Endodermal cell (in vitro differentiated cells): ENCODE results near the gene SRSF4. TPM values are rescaled to one million over a fixed set of nuclear protein-coding genes. Genes with fewer than 3 reads are reported as not detected.
A peak's percentile ranks its signal among the peaks of the same experiment; 100 is the strongest.

Experiments
- DNase-seq: peaks from one replicate; pipeline ENCODE4 v3.0.0-alpha.2; 2017
- H3K27ac ChIP-seq: 2 replicates; pipeline ENCODE4 v1.5.1; 2013; ENCODE audit warnings: mild to moderate bottlenecking, low read depth, low read length, moderate library complexity
- H3K27me3 ChIP-seq: 2 replicates; pipeline ENCODE4 v1.6.1; 2013; ENCODE audit warnings: mild to moderate bottlenecking, low read length, moderate library complexity; ENCODE audit not compliant: insufficient read depth, control insufficient read depth, poor library complexity, severe bottlenecking
- H3K36me3 ChIP-seq: 2 replicates; pipeline ENCODE4 v1.7.0; 2013; ENCODE audit warnings: mild to moderate bottlenecking, low read length, moderate library complexity; ENCODE audit not compliant: control insufficient read depth, insufficient read depth
- H3K4me1 ChIP-seq: one replicate; pipeline ENCODE4 v1.7.0; 2013; ENCODE audit warnings: low read length; ENCODE audit not compliant: control insufficient read depth, insufficient read depth
- H3K4me3 ChIP-seq: 2 replicates; pipeline ENCODE4 v1.5.1; 2013; ENCODE audit warnings: mild to moderate bottlenecking, low read length, moderate library complexity
- H3K9ac ChIP-seq: 2 replicates; pipeline ENCODE4 v1.6.1; 2013; ENCODE audit warnings: mild to moderate bottlenecking, low read length, moderate library complexity; ENCODE audit not compliant: poor library complexity, severe bottlenecking; ENCODE audit errors: extremely low read depth
- H3K9me3 ChIP-seq: 2 replicates; pipeline ENCODE4 v1.6.1; 2013; ENCODE audit warnings: mild to moderate bottlenecking, low read length, moderate library complexity; ENCODE audit not compliant: control insufficient read depth
- H3K27ac Mint-ChIP-seq: 2 replicates; pipeline ENCODE4 v1.8.0; 2020; ENCODE audit warnings: mixed read lengths
- H3K27me3 Mint-ChIP-seq: 2 replicates; pipeline ENCODE4 v1.8.0; 2021; ENCODE audit warnings: mild to moderate bottlenecking, mixed read lengths; ENCODE audit not compliant: insufficient read depth
- H3K36me3 Mint-ChIP-seq: 2 replicates; pipeline ENCODE4 v1.8.0; 2020; ENCODE audit warnings: low read depth, mixed read lengths
- H3K4me1 Mint-ChIP-seq: 2 replicates; pipeline ENCODE4 v1.8.0; 2020; ENCODE audit warnings: mixed read lengths
- H3K4me3 Mint-ChIP-seq: 2 replicates; pipeline ENCODE4 v1.8.0; 2020; ENCODE audit warnings: mild to moderate bottlenecking, moderate library complexity, mixed read lengths
- H3K9me3 Mint-ChIP-seq: 2 replicates; pipeline ENCODE4 v1.8.0; 2020; ENCODE audit warnings: mild to moderate bottlenecking, mixed read lengths
- WGBS, 2 experiments: methylation state at CpG; one replicate each; pipeline versions ENCODE4 v1.1.5 to v1.1.7; 2013; ENCODE audit warnings: missing lambda C conversion rate in 2 of 2, mixed read lengths in 1 of 2; ENCODE audit not compliant: insufficient coverage in 1 of 2, insufficient read length in 1 of 2; 5-methylcytosine and 5-hydroxymethylcytosine counted together
- total RNA-seq, 2 donors: library from RNA; stranded (reverse); fragmentation: NEBNext Ultra II Directional in 1 of 2; extraction: Animal tissue kit (Norgen Biotek cat#: 25700) in 1 of 2; gene quantifications; 2 replicates in 1 of 2; 3 replicates in 1 of 2; pipeline ENCODE4 v1.2.1, GENCODE V29; 2021
- TF ChIP-seq, protein P1 (sequence below): fragments of 200-600 bp; sonication (generic); conservative IDR thresholded peaks from 2 replicates; pipeline ENCODE4 v1.5.0; 2021; ENCODE audit warnings: antibody characterized with exemption, mild to moderate bottlenecking

SRSF4 gene
- total RNA-seq, 2 donors from 2014 or later, result 89.1 to 107 TPM

DNA sequence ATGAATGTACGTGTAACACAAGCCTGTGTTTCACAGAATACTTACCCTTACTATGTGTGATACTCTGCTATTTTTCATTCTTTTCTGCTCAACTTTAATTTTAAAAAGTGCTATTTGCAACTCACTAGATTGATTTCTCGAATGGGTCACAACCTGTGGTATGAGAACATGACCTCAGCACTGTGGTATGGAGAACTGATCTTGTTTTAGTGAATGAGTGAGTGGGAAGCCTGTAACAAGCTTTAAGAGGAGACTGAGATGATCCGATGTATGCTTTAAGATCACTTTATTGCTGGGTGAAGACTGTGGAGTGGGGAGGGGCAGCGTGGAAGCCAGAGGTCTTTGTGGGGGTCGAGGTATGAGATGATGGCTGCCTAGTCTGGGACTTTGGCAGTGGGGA lies 27.5 kb upstream of the SRSF4 start:
- TF ChIP-seq, protein P1, sequence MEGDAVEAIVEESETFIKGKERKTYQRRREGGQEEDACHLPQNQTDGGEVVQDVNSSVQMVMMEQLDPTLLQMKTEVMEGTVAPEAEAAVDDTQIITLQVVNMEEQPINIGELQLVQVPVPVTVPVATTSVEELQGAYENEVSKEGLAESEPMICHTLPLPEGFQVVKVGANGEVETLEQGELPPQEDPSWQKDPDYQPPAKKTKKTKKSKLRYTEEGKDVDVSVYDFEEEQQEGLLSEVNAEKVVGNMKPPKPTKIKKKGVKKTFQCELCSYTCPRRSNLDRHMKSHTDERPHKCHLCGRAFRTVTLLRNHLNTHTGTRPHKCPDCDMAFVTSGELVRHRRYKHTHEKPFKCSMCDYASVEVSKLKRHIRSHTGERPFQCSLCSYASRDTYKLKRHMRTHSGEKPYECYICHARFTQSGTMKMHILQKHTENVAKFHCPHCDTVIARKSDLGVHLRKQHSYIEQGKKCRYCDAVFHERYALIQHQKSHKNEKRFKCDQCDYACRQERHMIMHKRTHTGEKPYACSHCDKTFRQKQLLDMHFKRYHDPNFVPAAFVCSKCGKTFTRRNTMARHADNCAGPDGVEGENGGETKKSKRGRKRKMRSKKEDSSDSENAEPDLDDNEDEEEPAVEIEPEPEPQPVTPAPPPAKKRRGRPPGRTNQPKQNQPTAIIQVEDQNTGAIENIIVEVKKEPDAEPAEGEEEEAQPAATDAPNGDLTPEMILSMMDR, result no peak

DNA sequence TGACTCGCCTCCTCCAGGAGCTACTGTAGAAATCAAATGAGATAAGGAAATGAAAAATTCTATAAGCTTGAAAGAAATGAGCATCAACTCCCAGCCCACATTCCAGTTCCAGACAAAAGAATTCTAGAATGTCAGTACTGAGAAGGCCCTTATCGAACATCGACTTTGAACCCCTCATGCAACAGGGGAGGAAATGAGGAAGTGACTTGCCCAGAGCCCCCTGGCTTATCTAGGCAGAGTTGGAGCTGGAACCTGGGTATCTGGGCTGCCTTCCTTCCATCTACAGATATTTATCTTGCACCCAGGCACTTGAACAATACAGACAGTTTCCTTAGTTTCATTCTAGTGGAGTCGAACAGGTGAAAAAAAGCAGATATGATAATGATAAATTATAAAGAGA lies 26.7 kb upstream of the SRSF4 start:
- Mint-ChIP-seq H3K27ac (peak overlapping the region; percentile 17), H3K27me3 (no peaks in the 10 kb centered on the region), H3K36me3 (peaks cover 54% of the 10 kb centered on the region), H3K4me1 (peaks cover 16% of the 10 kb centered on the region), H3K4me3 (no peak overlapping the region), H3K9me3 (no peaks in the 10 kb centered on the region)
- no peak overlapping the region for H3K4me3 ChIP-seq
- DNase-seq, result no peak
- 93% methylated on average over 4 of the region's 4 CpGs; no CpG with 5 or more reads in 1 of the 2 experiments for WGBS, 2 experiments
- TF ChIP-seq, protein P1, result no peak
- H3K4me1 ChIP-seq, result peaks cover 4% of the 10 kb centered on the region
- H3K27ac ChIP-seq, result no peak overlapping the region
- H3K27me3 ChIP-seq, result no peaks in the 10 kb centered on the region
- peaks cover 36% of the 10 kb centered on the region for H3K36me3 ChIP-seq
- no peaks in the 10 kb centered on the region for H3K9me3 ChIP-seq
- H3K9ac ChIP-seq, result no peak overlapping the region

More for the DNA sequence above, 27.5 kb upstream of the SRSF4 start:
- peaks cover 4% of the 10 kb centered on the region for H3K4me1 ChIP-seq
- H3K27ac ChIP-seq, result no peak overlapping the region
- no peak for DNase-seq
- Mint-ChIP-seq H3K4me3 (no peak overlapping the region), H3K27ac (peak overlapping the region; percentile 53), H3K9me3 (no peaks in the 10 kb centered on the region), H3K36me3 (peaks cover 56% of the 10 kb centered on the region), H3K27me3 (no peaks in the 10 kb centered on the region), H3K4me1 (peaks cover 16% of the 10 kb centered on the region)
- no peak overlapping the region for H3K9ac ChIP-seq
- H3K27me3 ChIP-seq, result no peaks in the 10 kb centered on the region
- H3K9me3 ChIP-seq, result no peaks in the 10 kb centered on the region
- H3K4me3 ChIP-seq, result no peak overlapping the region
- WGBS, 2 experiments, result 94 to 95% methylated on average over 5 of the region's 5 CpGs
- peaks cover 37% of the 10 kb centered on the region for H3K36me3 ChIP-seq

DNA sequence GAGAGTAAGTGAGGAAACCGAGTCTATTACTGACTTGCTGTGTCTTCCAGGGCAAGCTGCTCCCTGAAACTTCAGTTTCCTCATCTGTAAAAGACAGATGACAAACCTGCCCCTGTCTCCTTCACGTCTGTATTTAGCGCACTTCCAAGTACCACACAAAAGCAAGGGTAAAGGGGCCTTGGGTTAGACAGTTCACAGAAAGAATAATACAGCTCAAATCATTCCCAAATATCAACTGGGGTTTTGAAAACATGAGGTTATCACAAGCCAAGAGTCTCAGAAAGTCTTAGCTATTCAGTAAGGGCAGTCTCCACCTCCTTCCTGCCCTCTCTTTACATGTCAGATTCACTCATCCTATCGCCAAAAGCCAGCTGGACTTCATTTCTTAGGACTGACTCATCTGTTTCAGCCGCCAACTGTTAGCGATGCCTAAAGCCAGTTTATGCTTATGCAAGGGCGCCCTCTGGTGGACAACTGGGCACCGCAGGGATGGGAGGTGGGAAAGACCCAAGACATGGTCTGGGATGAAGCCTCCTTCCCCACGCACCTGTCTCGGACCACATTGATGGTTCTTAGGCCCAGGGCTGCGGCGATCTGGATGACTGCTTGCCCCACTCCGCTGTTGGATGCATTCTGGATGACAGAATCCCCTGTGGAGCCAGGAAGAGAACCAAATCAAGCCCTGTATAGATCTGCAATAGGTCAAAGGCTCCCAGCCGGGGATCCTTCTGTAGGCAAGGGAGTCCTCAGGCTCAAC lies 21.1 kb upstream of the SRSF4 start:
- Mint-ChIP-seq H3K4me3 (no peak overlapping the region), H3K4me1 (peaks cover 14% of the 10 kb centered on the region), H3K36me3 (peaks cover 49% of the 10 kb centered on the region), H3K27me3 (no peaks in the 10 kb centered on the region), H3K27ac (peak overlapping the region; percentile 86), H3K9me3 (no peaks in the 10 kb centered on the region)
- Histone ChIP-seq H3K27me3 (no peaks in the 10 kb centered on the region), H3K27ac (no peak overlapping the region), H3K36me3 (peaks cover 34% of the 10 kb centered on the region), H3K4me3 (no peak overlapping the region), H3K9ac (no peak overlapping the region), H3K4me1 (peaks cover 13% of the 10 kb centered on the region), H3K9me3 (no peaks in the 10 kb centered on the region)
- TF ChIP-seq, protein P1, result peak; percentile 98
- DNase-seq, result peak; percentile 99
- 40 to 55% methylated on average over 6 to 14 of the region's 14 CpGs for WGBS, 2 experiments
